ENCODE data around the gene LAGE3.

GRCh38 chrX:154437971-154438893, 40.8 kb downstream of the LAGE3 start:
- TF ChIP-seq CTCF (IDR thresholded peaks at IDR 0.05) (no peak), POLR2A (IDR thresholded peaks at IDR 0.05) (no peak)
